Measurements from ENCODE around the gene MGARP. TPM values are rescaled to one million over a fixed set of nuclear protein-coding genes. Genes with fewer than 3 reads are reported as not detected.

MGARP gene
- polyA plus RNA-seq, 1 donor (not counting 4 experiments of a cell fraction or from before 2014, with no cell fraction given): 0.94 TPM

GRCh38 chr4:139301113-139301820 lies 21.2 kb upstream of the MGARP start, which contains the start of gene NAA15:
Gene NAA15, plus strand, starts transcription at chr4:139301505. Its CDS starts 273 bp downstream, at chr4:139301778.
- Histone ChIP-seq H2AFZ (ENCODE audit: control insufficient read depth, low read length) (peak within 1 kb of the TSS; percentile 98), H3K36me3 (ENCODE audit: control insufficient read depth in 2 of 2, extremely low read depth in 1 of 2, insufficient read depth in 2 of 2, low read length in 2 of 2) (peaks cover 1 to 4% of the 10 kb centered on the region in 2 experiments), H3K9me3 (ENCODE audit: control insufficient read depth, low read depth, low read length) (no peaks in the 10 kb centered on the region), H3K4me2 (ENCODE audit: control insufficient read depth, extremely low read depth, insufficient read depth, low read depth, low read length) (peak within 1 kb of the TSS; percentile 100), H3K27ac (ENCODE audit: control insufficient read depth, insufficient read depth, low read length) (peak within 1 kb of the TSS; percentile 95), H4K20me1 (ENCODE audit: control insufficient read depth, extremely low read depth, insufficient read depth, low read length) (no peaks in the 10 kb centered on the region), H3K4me1 (ENCODE audit: control insufficient read depth, extremely low read depth, insufficient read depth, low read length) (peaks cover 37% of the 10 kb centered on the region), H3K4me3 (ENCODE audit: control insufficient read depth in 2 of 3, extremely low read depth in 1 of 3, insufficient read depth in 2 of 3, low read depth in 1 of 3, low read length in 3 of 3) (peak within 1 kb of the TSS; percentile 86 to 93 (median 91)), H3K9ac (ENCODE audit: control insufficient read depth, extremely low read depth, insufficient read depth, low read length) (peak within 1 kb of the TSS; percentile 95), H3K79me2 (ENCODE audit: control insufficient read depth, insufficient read depth, low read length) (peaks cover 48% of the 10 kb centered on the region), H3K27me3 (ENCODE audit: control insufficient read depth, extremely low read depth, insufficient read depth, low read length) (no peaks in the 10 kb centered on the region), H3K9me1 (ENCODE audit: control insufficient read depth, extremely low read depth, insufficient read depth, low read length) (no peaks in the 10 kb centered on the region)
- TF ChIP-seq EZH2 (IDR thresholded peaks at IDR 0.05; ENCODE audit: low read length) (no peak), CTCF (optimal IDR thresholded peaks at IDR 0.05 in 1 of 3, IDR thresholded peaks at IDR 0.05 in 1 of 3, conservative IDR thresholded peaks at IDR 0.05 in 1 of 3; ENCODE audit: extremely low read depth in 1 of 3, insufficient read depth in 2 of 3, low read length in 3 of 3) (no peak)
- DNase-seq (ENCODE audit: low read depth, low spot score) (peak; percentile 74), FAIRE-seq (peak; percentile 57)
- dilution Hi-C loops (cut with MboI; ENCODE audit: extremely low pct_ligation_motif_present, low sequenced_read_pairs): no loop called here

GRCh38 chr4:139300431-139301112 lies 20.5 kb upstream of the MGARP start:
- peak; percentile 83 for FAIRE-seq
- TF ChIP-seq EZH2 (IDR thresholded peaks at IDR 0.05; ENCODE audit: low read length) (no peak), CTCF (optimal IDR thresholded peaks at IDR 0.05 in 1 of 3, IDR thresholded peaks at IDR 0.05 in 1 of 3, conservative IDR thresholded peaks at IDR 0.05 in 1 of 3; ENCODE audit: extremely low read depth in 1 of 3, insufficient read depth in 2 of 3, low read length in 3 of 3) (no peak)
- Histone ChIP-seq H4K20me1 (ENCODE audit: control insufficient read depth, extremely low read depth, insufficient read depth, low read length) (no peaks in the 10 kb centered on the region), H3K36me3 (ENCODE audit: control insufficient read depth in 2 of 2, extremely low read depth in 1 of 2, insufficient read depth in 2 of 2, low read length in 2 of 2) (peaks cover 1 to 4% of the 10 kb centered on the region in 2 experiments), H3K9me3 (ENCODE audit: control insufficient read depth, low read depth, low read length) (no peaks in the 10 kb centered on the region), H3K9ac (ENCODE audit: control insufficient read depth, extremely low read depth, insufficient read depth, low read length) (peak overlapping the region; percentile 95), H3K79me2 (ENCODE audit: control insufficient read depth, insufficient read depth, low read length) (peaks cover 42% of the 10 kb centered on the region), H3K9me1 (ENCODE audit: control insufficient read depth, extremely low read depth, insufficient read depth, low read length) (no peaks in the 10 kb centered on the region), H3K27ac (ENCODE audit: control insufficient read depth, insufficient read depth, low read length) (peak overlapping the region; percentile 95), H3K4me2 (ENCODE audit: control insufficient read depth, extremely low read depth, insufficient read depth, low read depth, low read length) (peak overlapping the region; percentile 100), H2AFZ (ENCODE audit: control insufficient read depth, low read length) (peak overlapping the region; percentile 98), H3K4me3 (ENCODE audit: control insufficient read depth in 2 of 3, extremely low read depth in 1 of 3, insufficient read depth in 2 of 3, low read depth in 1 of 3, low read length in 3 of 3) (peak overlapping the region; percentile 86 to 93 (median 91)), H3K4me1 (ENCODE audit: control insufficient read depth, extremely low read depth, insufficient read depth, low read length) (peaks cover 42% of the 10 kb centered on the region), H3K27me3 (ENCODE audit: control insufficient read depth, extremely low read depth, insufficient read depth, low read length) (no peaks in the 10 kb centered on the region)
- no peak for DNase-seq (ENCODE audit: low read depth, low spot score)
- dilution Hi-C loops (cut with MboI; ENCODE audit: extremely low pct_ligation_motif_present, low sequenced_read_pairs): no loop called here
